HepG2 (cell line): ENCODE results near the gene SCO1. TPM values are rescaled to one million over a fixed set of nuclear protein-coding genes. Genes with fewer than 3 reads are reported as not detected.

Source experiments
- AHR ChIP-seq: IDR thresholded peaks from 2 replicates; pipeline ENCODE4 v1.6.1; 2018; ENCODE audit warnings: missing genetic modification reagents, missing compliant biosample characterization
- CHD4 ChIP-seq: fragments of 200-600 bp; sonication (generic); IDR thresholded peaks from 2 replicates; pipeline ENCODE4 v1.7.0; 2017; ENCODE audit warnings: mild to moderate bottlenecking, low read length, borderline replicate concordance
- FOXA3 ChIP-seq: IDR thresholded peaks from 2 replicates; pipeline ENCODE4 v1.6.1; 2016; ENCODE audit warnings: missing genetic modification reagents, missing compliant biosample characterization
- FOXJ3 ChIP-seq: sonication (generic); formaldehyde crosslinking; IDR thresholded peaks from 2 replicates; pipeline ENCODE4 v1.4.0; 2020; ENCODE audit warnings: missing genetic modification reagents, mild to moderate bottlenecking, borderline replicate concordance
- HOXA5 ChIP-seq: sonication (generic); formaldehyde crosslinking; IDR thresholded peaks from 2 replicates; pipeline ENCODE4 v1.4.0; 2020; ENCODE audit warnings: missing genetic modification reagents
- NCOA5 ChIP-seq: sonication (generic); formaldehyde crosslinking; IDR thresholded peaks from 2 replicates; pipeline ENCODE4 v1.4.0; 2020; ENCODE audit warnings: missing genetic modification reagents
- NR3C1 ChIP-seq: sonication (generic); formaldehyde crosslinking; IDR thresholded peaks from 2 replicates; pipeline ENCODE4 v1.4.0; 2020; ENCODE audit warnings: missing genetic modification reagents
- PHF21A ChIP-seq: sonication (generic); formaldehyde crosslinking; IDR thresholded peaks from 2 replicates; pipeline ENCODE4 v1.5.0; 2020; ENCODE audit warnings: mild to moderate bottlenecking, missing genetic modification reagents
- RORA ChIP-seq: sonication (generic); formaldehyde crosslinking; IDR thresholded peaks from 2 replicates; pipeline ENCODE4 v1.5.0; 2020; ENCODE audit warnings: mild to moderate bottlenecking, missing genetic modification reagents, moderate library complexity
- SAFB2 ChIP-seq: sonication (generic); formaldehyde crosslinking; IDR thresholded peaks from 2 replicates; pipeline ENCODE4 v1.5.1; 2020; ENCODE audit warnings: missing genetic modification reagents, low read depth, mild to moderate bottlenecking, borderline replicate concordance
- SIN3B ChIP-seq: fragments of 150-350 bp; IDR thresholded peaks from 2 replicates; pipeline ENCODE4 v1.6.1; 2014; ENCODE audit warnings: low read length
- SPEN ChIP-seq: sonication (generic); formaldehyde crosslinking; IDR thresholded peaks from 2 replicates; pipeline ENCODE4 v1.5.1; 2020; ENCODE audit warnings: low read depth, mild to moderate bottlenecking, missing genetic modification reagents
- TIGD3 ChIP-seq: sonication (generic); formaldehyde crosslinking; IDR thresholded peaks from 2 replicates; pipeline ENCODE4 v1.5.1; 2020; ENCODE audit warnings: mild to moderate bottlenecking, missing genetic modification reagents, borderline replicate concordance
- TRIM24 ChIP-seq: sonication (generic); formaldehyde crosslinking; IDR thresholded peaks from 2 replicates; pipeline ENCODE4 v1.8.0; 2022; ENCODE audit warnings: mild to moderate bottlenecking, missing genetic modification reagents
- ZBTB44 ChIP-seq: sonication (generic); formaldehyde crosslinking; IDR thresholded peaks from 2 replicates; pipeline ENCODE4 v1.4.0; 2020; ENCODE audit warnings: missing genetic modification reagents
- ZBTB7B ChIP-seq: sonication (generic); formaldehyde crosslinking; IDR thresholded peaks from 2 replicates; pipeline ENCODE4 v1.4.0; 2020; ENCODE audit warnings: missing genetic modification reagents
- ZNF281 ChIP-seq: sonication (generic); formaldehyde crosslinking; IDR thresholded peaks from 2 replicates; pipeline ENCODE4 v1.4.0; 2020; ENCODE audit warnings: missing genetic modification reagents, borderline replicate concordance
- ZNF550 ChIP-seq: sonication (generic); formaldehyde crosslinking; IDR thresholded peaks from 2 replicates; pipeline ENCODE4 v1.4.0; 2020; ENCODE audit warnings: mild to moderate bottlenecking, missing genetic modification reagents, borderline replicate concordance
- ZNF556 ChIP-seq: sonication (generic); formaldehyde crosslinking; IDR thresholded peaks from 2 replicates; pipeline ENCODE4 v1.4.0; 2020; ENCODE audit warnings: mild to moderate bottlenecking, missing genetic modification reagents, borderline replicate concordance
- ZNF607 ChIP-seq: sonication (generic); formaldehyde crosslinking; IDR thresholded peaks from 2 replicates; pipeline ENCODE4 v1.5.1; 2020; ENCODE audit warnings: missing genetic modification reagents, mild to moderate bottlenecking, borderline replicate concordance
- ZNF773 ChIP-seq: sonication (generic); formaldehyde crosslinking; IDR thresholded peaks from 2 replicates; pipeline ENCODE4 v1.4.0; 2020; ENCODE audit warnings: missing genetic modification reagents, borderline replicate concordance
- ZNF784 ChIP-seq: sonication (generic); formaldehyde crosslinking; IDR thresholded peaks from 2 replicates; pipeline ENCODE4 v1.5.1; 2020; ENCODE audit warnings: missing genetic modification reagents, mild to moderate bottlenecking, borderline replicate concordance
- ZSCAN31 ChIP-seq: sonication (generic); formaldehyde crosslinking; IDR thresholded peaks from 2 replicates; pipeline ENCODE4 v1.5.0; 2020; ENCODE audit warnings: low read depth, mild to moderate bottlenecking, missing genetic modification reagents
- polyA plus RNA-seq, 8 experiments: library from polyadenylated mRNA; depleted of rRNA in 3 of 8; stranded (reverse) in 7 of 8; unstranded in 1 of 8; fragments of >200 nt; fragmentation: Illumina TruSeq in 4 of 8; extraction: Trizol in 4 of 8; gene quantifications; 2 replicates each; pipeline versions ENCODE4 v1.2.1 to v1.2.3, GENCODE V29; 2011 to 2016; ENCODE audit warnings: low read depth in 4 of 8, missing spikeins in 1 of 8, mixed read lengths in 1 of 8; ENCODE audit not compliant: insufficient read depth in 1 of 8
- total RNA-seq, 5 experiments: library from RNA; depleted of rRNA; stranded (reverse); fragments of >200 nt; fragmentation: Illumina TruSeq; extraction: Trizol; gene quantifications; 2 replicates each; pipeline ENCODE4 v1.2.3, GENCODE V29; 2016; ENCODE audit warnings: low read depth in 1 of 5

SCO1 gene
- total and polyA plus RNA-seq, 2 of the 13 experiments (the other 11 are each of a cell fraction or from before 2014, with no cell fraction given), result 11.4 to 50.3 TPM

GRCh38 chr17:10729334-10730193 lies 32.2 kb upstream of the SCO1 start, which contains the start of gene TMEM220 (continued):
- peak; percentile 58; the same call in 1 of the 2 replicates for TF ChIP-seq ZSCAN31 (CRISPR knock-in tag)
- TF ChIP-seq TIGD3 (CRISPR knock-in tag), result no peak
- TF ChIP-seq ZNF550 (CRISPR knock-in tag), result no peak
- no peak for TF ChIP-seq TRIM24 (CRISPR knock-in tag)
- peak; percentile 31; the same call in 1 of the 2 replicates for TF ChIP-seq FOXA3
- TF ChIP-seq ZNF607 (CRISPR knock-in tag), result no peak
- no peak for TF ChIP-seq NCOA5
- peak; percentile 78 for TF ChIP-seq SPEN
- peak; percentile 53; the same call in 1 of the 2 replicates for TF ChIP-seq ZBTB7B (CRISPR knock-in tag)
- peak; percentile 79; the same call in 1 of the 2 replicates for TF ChIP-seq AHR (CRISPR knock-in tag)
- TF ChIP-seq FOXJ3 (CRISPR knock-in tag), result no peak
- 0 out of 2 replicates have a peak, but pooled peaks have one; percentile 42 for TF ChIP-seq ZBTB44 (CRISPR knock-in tag)
- TF ChIP-seq HOXA5 (CRISPR knock-in tag), result 0 out of 2 replicates have a peak, but pooled peaks have one; percentile 53
- TF ChIP-seq ZNF556 (CRISPR knock-in tag), result peak; percentile 48; the same call in 1 of the 2 replicates
- no peak for TF ChIP-seq ZNF281 (CRISPR knock-in tag)
- TF ChIP-seq ZNF773 (CRISPR knock-in tag), result 0 out of 2 replicates have a peak, but pooled peaks have one; percentile 70
- no peak for TF ChIP-seq RORA (CRISPR knock-in tag)
- peak; percentile 52; the same call in 1 of the 2 replicates for TF ChIP-seq ZNF784
- TF ChIP-seq CHD4, result no peak
- TF ChIP-seq NR3C1 (CRISPR knock-in tag), result no peak
- no peak for TF ChIP-seq SIN3B
- peak; percentile 41; the same call in 1 of the 2 replicates for TF ChIP-seq SAFB2 (CRISPR knock-in tag)
- no peak for TF ChIP-seq PHF21A
